HCT116 (cell line): ENCODE data around the gene DICER1. TPM values are rescaled to one million over a fixed set of nuclear protein-coding genes. Genes with fewer than 3 reads are reported as not detected.

Experiments
- ATAC-seq: fragments of 200-7000 bp; cut with Tn5 transposase; 2 replicates; pipeline ENCODE4 v1.9.1; 2020; ENCODE audit warnings: mild to moderate bottlenecking, moderate library complexity
- BruUV-seq: library from RNA; stranded (reverse); fragments of 400-500 nt; replicated peaks from 2 replicates; lab custom pipeline; 2021; lab: Mats Ljungman, UMichigan
- CTCF ChIA-PET: fragments of 300-600 bp; sonication (Branson Sonifier 250); formaldehyde crosslinking; loops from one replicate; lab custom pipeline; 2021; ENCODE audit warnings: antibody characterized with exemption; lab: Charles Lee
- POLR2A ChIA-PET: fragments of 300-600, 350-600 bp; sonication (Branson Sonifier 250); formaldehyde crosslinking; loops from one replicate; lab custom pipeline; 2021; ENCODE audit warnings: antibody characterized with exemption; lab: Charles Lee
- RAD21 ChIA-PET, 2 experiments: fragments of 300-600 bp; sonication (Branson Sonifier 250); formaldehyde crosslinking; loops; one replicate each; lab custom pipeline; 2023; ENCODE audit warnings: low total read pairs in 2 of 2; ENCODE audit not compliant: uncharacterized antibody in 2 of 2, unreplicated experiment in 2 of 2, low non-redundant PET in 1 of 2; lab: Charles Lee
- DNase-seq: peaks from one replicate; pipeline ENCODE4 v3.0.0-alpha.2; 2010; ENCODE audit warnings: low read depth, low spot score
- H2AFZ ChIP-seq: fragments of 200-600 bp; shearing (Covaris generic), sonication (generic); 2 replicates; pipeline ENCODE4 v1.6.1; 2017; ENCODE audit warnings: low read depth, mixed run types, mixed read lengths, antibody characterized with exemption, low read length; ENCODE audit not compliant: poor library complexity, severe bottlenecking
- H3K27ac ChIP-seq: 2 replicates; pipeline ENCODE4 v1.5.1; 2012; ENCODE audit warnings: low read depth, low read length
- H3K27me3 ChIP-seq: fragments of 200-600 bp; sonication (generic); 2 replicates; pipeline ENCODE4 v1.6.1; 2016; ENCODE audit warnings: mixed run types, low read length, mixed read lengths; ENCODE audit not compliant: insufficient read depth
- H3K36me3 ChIP-seq, 2 experiments: fragments of 200-500 bp in 1 of 2; fragments of 200-600 bp in 1 of 2; sonication (Bioruptor generic) in 1 of 2; sonication (generic) in 1 of 2; 2 replicates each; pipeline versions ENCODE4 v1.5.1 to v1.6.1; 2014 to 2016; ENCODE audit warnings: low read length in 2 of 2, inconsistent platforms in 1 of 2, mixed read lengths in 1 of 2, mixed run types in 1 of 2; ENCODE audit not compliant: insufficient read depth in 2 of 2, control insufficient read depth in 1 of 2
- H3K4me1 ChIP-seq, 2 experiments: fragments of 200-600 bp in 1 of 2; sonication (generic) in 1 of 2; 2 replicates each; pipeline versions ENCODE4 v1.5.1 to v1.6.1; 2012 to 2017; ENCODE audit warnings: low read length in 2 of 2, inconsistent platforms in 1 of 2, mild to moderate bottlenecking in 1 of 2, mixed read lengths in 1 of 2, mixed run types in 1 of 2, moderate library complexity in 1 of 2; ENCODE audit not compliant: insufficient read depth in 2 of 2, control insufficient read depth in 1 of 2
- H3K4me2 ChIP-seq: fragments of 200-600 bp; sonication (generic); 2 replicates; pipeline ENCODE4 v1.6.1; 2017; ENCODE audit warnings: mixed run types, low read length, mixed read lengths
- H3K4me3 ChIP-seq, 2 experiments: fragments of 200-600 bp in 1 of 2; sonication (generic) in 1 of 2; replicated peaks in 1 of 2; 2 replicates each; pipeline ENCODE4 v1.5.1; 2011 to 2016; ENCODE audit warnings: low read length in 2 of 2, control low read depth in 1 of 2, low read depth in 1 of 2, mild to moderate bottlenecking in 1 of 2, mixed read lengths in 1 of 2, mixed run types in 1 of 2
- H3K79me2 ChIP-seq: fragments of 200-600 bp; sonication (generic); 2 replicates; pipeline ENCODE4 v1.6.1; 2017; ENCODE audit warnings: mild to moderate bottlenecking, mixed run types, low read length, moderate library complexity, mixed read lengths; ENCODE audit not compliant: insufficient read depth
- H3K9ac ChIP-seq: fragments of 200-600 bp; sonication (generic); 2 replicates; pipeline ENCODE4 v1.6.1; 2016; ENCODE audit warnings: low read length, mixed read lengths
- H3K9me2 ChIP-seq: fragments of 200-600 bp; sonication (generic), shearing (Covaris generic); 2 replicates; pipeline ENCODE4 v1.6.1; 2017; ENCODE audit warnings: mixed run types, mild to moderate bottlenecking, moderate library complexity; ENCODE audit not compliant: insufficient read depth
- H3K9me3 ChIP-seq, 2 experiments: fragments of 200-500 bp in 1 of 2; fragments of 200-600 bp in 1 of 2; sonication (Bioruptor generic) in 1 of 2; sonication (generic) in 1 of 2; 2 replicates each; pipeline ENCODE4 v1.6.1; 2014 to 2017; ENCODE audit warnings: low read length in 2 of 2, mixed read lengths in 2 of 2, inconsistent platforms in 1 of 2, low read depth in 1 of 2, mild to moderate bottlenecking in 1 of 2, mixed run types in 1 of 2, moderate library complexity in 1 of 2; ENCODE audit not compliant: control insufficient read depth in 1 of 2, insufficient read depth in 1 of 2
- H4K20me1 ChIP-seq: fragments of 200-600 bp; sonication (generic), shearing (Covaris generic); 2 replicates; pipeline ENCODE4 v1.6.1; 2017; ENCODE audit warnings: mixed run types, mild to moderate bottlenecking, moderate library complexity; ENCODE audit not compliant: insufficient read depth
- ATF3 ChIP-seq: IDR thresholded peaks from 2 replicates; pipeline ENCODE4 v1.6.1; 2012
- CTCF ChIP-seq, 3 experiments: fragments of 200-600 bp in 1 of 3; sonication (generic) in 1 of 3; IDR thresholded peaks in 2 of 3; conservative IDR thresholded peaks in 1 of 3; 2 replicates each; pipeline ENCODE4 v1.5.1; 2012 to 2017; ENCODE audit warnings: low read depth in 2 of 3, low read length in 2 of 3, antibody characterized with exemption in 1 of 3, borderline replicate concordance in 1 of 3, control low read depth in 1 of 3, mild to moderate bottlenecking in 1 of 3, mixed read lengths in 1 of 3, mixed run types in 1 of 3, moderate library complexity in 1 of 3; ENCODE audit not compliant: insufficient read depth in 1 of 3
- EGR1 ChIP-seq: IDR thresholded peaks from 2 replicates; pipeline ENCODE4 v1.6.1; 2012; ENCODE audit warnings: low read depth
- EZH2phosphoT487 ChIP-seq: fragments of 200-600 bp; IDR thresholded peaks from 2 replicates; pipeline ENCODE4 v1.6.1; 2018; ENCODE audit warnings: antibody characterized with exemption, borderline replicate concordance
- FOSL1 ChIP-seq: IDR thresholded peaks from 2 replicates; pipeline ENCODE4 v1.6.1; 2012; ENCODE audit warnings: low read depth
- JUND ChIP-seq: IDR thresholded peaks from 2 replicates; pipeline ENCODE4 v1.6.1; 2012
- MAX ChIP-seq: IDR thresholded peaks from 2 replicates; pipeline ENCODE4 v1.6.1; 2012
- POLR2A ChIP-seq: IDR thresholded peaks from 2 replicates; pipeline ENCODE4 v1.7.0; 2011; ENCODE audit warnings: borderline replicate concordance; ENCODE audit not compliant: insufficient read depth, insufficient read length; ENCODE audit errors: extremely low read depth
- REST ChIP-seq: IDR thresholded peaks from 2 replicates; pipeline ENCODE4 v1.6.1; 2012; ENCODE audit warnings: low read depth
- SIN3A ChIP-seq: IDR thresholded peaks from 2 replicates; pipeline ENCODE4 v1.6.1; 2012; ENCODE audit warnings: low read depth
- SRF ChIP-seq: IDR thresholded peaks from 2 replicates; pipeline ENCODE4 v1.6.1; 2012; ENCODE audit warnings: low read depth
- ZNF274 ChIP-seq: fragments of 200-500 bp; sonication (Bioruptor generic); IDR thresholded peaks from 2 replicates; pipeline ENCODE4 v1.6.1; 2014; ENCODE audit warnings: mild to moderate bottlenecking, low read depth, low read length, inconsistent platforms
- intact Hi-C: fragments of 100-400 bp; cut with micrococcal nuclease; formaldehyde crosslinking; loops from 2 replicates; pipeline ENCODE4 v1.10.0; 2022
- total RNA-seq: library from RNA; stranded (reverse); gene quantifications from one replicate; pipeline ENCODE4 v1.2.1, GENCODE V29; 2021; ENCODE audit not compliant: unreplicated experiment

DICER1 gene
- total RNA-seq, 1 experiment from 2014 or later: 38.6 TPM

- no peak for TF ChIP-seq SRF
- no peak for TF ChIP-seq EZH2phosphoT487
- no peak for TF ChIP-seq JUND
- TF ChIP-seq ATF3: no peak
- no peak for TF ChIP-seq ZNF274
- no peak for TF ChIP-seq EGR1
- Histone ChIP-seq H3K4me1 (no peaks in the 10 kb centered on the region), H3K4me2 (no peak overlapping the region), H3K36me3 (no peaks in the 10 kb centered on the region), H4K20me1 (no peaks in the 10 kb centered on the region), H3K79me2 (no peaks in the 10 kb centered on the region), H3K9me2 (no peaks in the 10 kb centered on the region), H2AFZ (no peak overlapping the region), H3K9ac (no peak overlapping the region), H3K27ac (no peak overlapping the region), H3K4me3 (no peak overlapping the region), H3K9me3 (no peaks in the 10 kb centered on the region), H3K27me3 (peaks cover 23% of the 10 kb centered on the region)
- DNase-seq (no peak), ATAC-seq (no peak)
- ChIA-PET RAD21 (no interaction called here), POLR2A (no interaction called here), CTCF (no interaction called here)
- intact Hi-C loops: no loop called here
- no TSS peak for BruUV-seq
These were observed 110.3 kb downstream of the DICER1 start for GRCh38 chr14:95046711-95047681.

GRCh38 chr14:95045836-95046430 is 111.4 kb downstream of the DICER1 start:
- Histone ChIP-seq H3K9me3 (no peaks in the 10 kb centered on the region), H3K79me2 (no peaks in the 10 kb centered on the region), H3K9me2 (no peaks in the 10 kb centered on the region), H3K4me2 (no peak overlapping the region), H3K36me3 (no peaks in the 10 kb centered on the region), H3K9ac (no peak overlapping the region), H3K27me3 (peaks cover 23% of the 10 kb centered on the region), H3K4me1 (no peaks in the 10 kb centered on the region), H3K4me3 (no peak overlapping the region), H3K27ac (no peak overlapping the region), H4K20me1 (no peaks in the 10 kb centered on the region), H2AFZ (no peak overlapping the region)
- no TSS peak for BruUV-seq
- intact Hi-C loops: no loop called here
- ChIA-PET RAD21 (interaction anchor here in 1 of 2 experiments (0.7 kb wide), 1 partner anchor 309 kb away, joined by 4 read pairs; no protein-coding TSS in a partner anchor), CTCF (no interaction called here), POLR2A (no interaction called here)
- DNase-seq: no peak
- no peak for ATAC-seq
- no peak for TF ChIP-seq SIN3A
- TF ChIP-seq FOSL1: no peak
- no peak for TF ChIP-seq CTCF (IDR thresholded peaks at IDR 0.05 in 2 of 3, conservative IDR thresholded peaks at IDR 0.05 in 1 of 3; ENCODE audit: borderline replicate concordance in 1 of 3, insufficient read depth in 1 of 3, low read depth in 2 of 3, low read length in 2 of 3)
- TF ChIP-seq REST: no peak
- TF ChIP-seq MAX: no peak
- TF ChIP-seq ATF3: no peak
- TF ChIP-seq ZNF274: no peak
- no peak for TF ChIP-seq POLR2A
